ENCODE data around the gene NUBP2. TPM values are rescaled to one million over a fixed set of nuclear protein-coding genes. Genes with fewer than 3 reads are reported as not detected.

NUBP2 gene
- total RNA-seq, 2 experiments from 2014 or later: 55.6 to 55.9 TPM

DNA sequence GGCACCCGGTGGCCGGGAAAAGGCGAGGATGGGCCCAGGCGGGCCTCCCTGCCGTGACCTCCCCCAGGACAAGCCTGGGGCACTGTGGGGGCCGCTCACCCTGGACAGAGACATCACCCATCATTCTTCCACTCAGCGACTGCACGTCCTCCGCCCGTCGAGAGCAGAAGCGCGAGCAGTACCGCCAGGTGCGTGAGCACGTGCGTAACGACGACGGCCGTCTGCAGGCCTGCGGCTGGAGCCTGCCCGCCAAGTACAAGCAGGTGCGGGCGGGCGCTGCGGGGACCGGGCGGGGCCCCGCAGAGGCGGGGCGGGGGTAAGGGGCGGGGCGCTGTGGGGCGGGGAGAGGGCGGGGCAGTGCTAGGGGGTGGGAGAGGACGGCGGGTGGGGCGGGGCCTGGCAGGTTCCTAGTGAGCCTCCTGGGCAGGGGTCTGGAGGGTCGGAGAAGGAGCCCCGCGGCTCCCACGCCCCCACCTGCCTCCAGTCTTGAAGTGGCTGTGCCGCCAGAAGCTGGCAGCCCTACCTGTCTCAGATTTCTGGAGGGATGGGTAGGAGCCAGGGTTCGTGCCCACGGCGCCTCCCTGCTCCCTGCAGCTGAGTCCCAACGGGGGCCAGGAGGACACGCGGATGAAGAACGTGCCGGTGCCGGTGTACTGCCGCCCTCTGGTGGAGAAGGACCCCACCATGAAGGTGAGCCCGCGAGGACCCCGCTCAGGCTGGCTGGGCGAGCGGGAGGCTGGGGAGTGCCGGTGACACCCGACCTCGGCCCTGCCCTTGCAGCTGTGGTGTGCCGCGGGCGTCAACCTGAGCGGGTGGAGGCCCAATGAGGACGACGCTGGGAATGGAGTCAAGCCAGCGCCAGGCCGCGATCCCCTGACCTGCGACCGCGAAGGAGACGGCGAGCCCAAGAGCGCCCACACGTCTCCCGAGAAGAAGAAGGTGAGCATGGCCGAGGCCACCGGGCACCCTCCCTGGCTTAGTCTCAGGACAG lies 18.9 kb upstream of the NUBP2 start:
- H3K4me3 Mint-ChIP-seq: no peak overlapping the region
- no peak for DNase-seq
- no peaks in the 10 kb centered on the region for H3K9me3 Mint-ChIP-seq
- POLR2A ChIA-PET: interaction anchor here (0.6 kb wide), 1 partner anchor 18 kb away, joined by 3 read pairs; no protein-coding TSS in a partner anchor
- H3K27me3 Mint-ChIP-seq: no peaks in the 10 kb centered on the region
- H3K36me3 Mint-ChIP-seq: peaks cover 1% of the 10 kb centered on the region
- H3K27ac Mint-ChIP-seq: no peak overlapping the region
- H3K4me1 Mint-ChIP-seq: peaks cover 1% of the 10 kb centered on the region
- no peak for ATAC-seq (ENCODE audit: low read depth)

- Mint-ChIP-seq H3K4me3 (no peak overlapping the region), H3K27ac (no peak overlapping the region), H3K27me3 (no peaks in the 10 kb centered on the region), H3K9me3 (no peaks in the 10 kb centered on the region), H3K4me1 (peaks cover 1% of the 10 kb centered on the region), H3K36me3 (peaks cover 1% of the 10 kb centered on the region)
- ATAC-seq (ENCODE audit: low read depth) (no peak), DNase-seq (no peak)
- POLR2A ChIA-PET: no interaction called here
Measured at GRCh38 chr16:1764971-1765370, 17.8 kb upstream of the NUBP2 start.

GRCh38 chr16:1765826-1766225 lies 16.9 kb upstream of the NUBP2 start:
- Mint-ChIP-seq H3K27me3 (no peaks in the 10 kb centered on the region), H3K27ac (no peak overlapping the region), H3K9me3 (no peaks in the 10 kb centered on the region), H3K4me1 (peaks cover 1% of the 10 kb centered on the region), H3K4me3 (no peak overlapping the region), H3K36me3 (peaks cover 3% of the 10 kb centered on the region)
- POLR2A ChIA-PET: no interaction called here
- DNase-seq: no peak
- no peak for ATAC-seq (ENCODE audit: low read depth)

DNA sequence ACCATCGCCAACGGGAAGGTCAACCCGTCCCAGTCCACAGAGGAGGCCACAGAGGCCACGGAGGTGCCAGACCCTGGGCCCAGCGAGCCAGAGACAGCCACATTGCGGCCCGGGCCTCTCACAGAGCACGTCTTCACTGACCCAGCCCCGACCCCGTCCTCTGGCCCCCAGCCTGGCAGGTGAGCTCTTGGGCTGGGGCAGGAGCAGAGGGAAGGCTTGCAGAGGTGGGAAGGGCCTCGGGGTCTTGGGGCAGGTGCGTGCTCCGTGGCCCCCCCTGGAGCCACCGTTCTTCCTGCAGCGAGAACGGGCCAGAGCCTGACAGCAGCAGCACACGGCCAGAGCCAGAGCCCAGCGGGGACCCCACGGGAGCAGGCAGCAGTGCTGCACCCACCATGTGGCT lies 16.5 kb upstream of the NUBP2 start:
- no peaks in the 10 kb centered on the region for H3K9me3 Mint-ChIP-seq
- no peak for DNase-seq
- no peak overlapping the region for H3K27ac Mint-ChIP-seq
- peaks cover 3% of the 10 kb centered on the region for H3K36me3 Mint-ChIP-seq
- no peak for ATAC-seq (ENCODE audit: low read depth)
- no peak overlapping the region for H3K4me3 Mint-ChIP-seq
- no peaks in the 10 kb centered on the region for H3K27me3 Mint-ChIP-seq
- H3K4me1 Mint-ChIP-seq: peaks cover 1% of the 10 kb centered on the region
- POLR2A ChIA-PET: no interaction called here

DNA sequence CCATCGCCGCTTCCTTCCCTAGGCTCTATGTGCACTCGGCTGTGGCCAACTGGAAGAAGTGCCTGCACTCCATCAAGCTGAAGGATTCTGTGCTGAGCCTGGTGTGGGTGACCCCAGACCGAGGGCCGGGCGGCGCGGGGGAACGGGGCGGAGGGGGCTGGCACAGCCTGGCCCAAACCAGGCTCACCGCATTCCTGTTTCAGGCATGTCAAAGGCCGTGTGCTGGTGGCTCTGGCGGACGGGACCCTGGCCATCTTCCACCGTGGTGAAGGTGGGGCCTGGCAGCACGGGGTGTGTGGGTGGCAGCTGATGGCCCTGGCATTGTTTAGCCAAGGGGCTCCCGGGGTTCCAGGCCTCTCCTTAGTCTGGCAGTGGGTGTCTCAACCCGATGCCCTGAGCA lies 16.1 kb upstream of the NUBP2 start:
- POLR2A ChIA-PET: no interaction called here
- H3K9me3 Mint-ChIP-seq: no peaks in the 10 kb centered on the region
- no peak overlapping the region for H3K4me3 Mint-ChIP-seq

GRCh38 chr16:1767116-1767994 lies 15.4 kb upstream of the NUBP2 start:
- POLR2A ChIA-PET: no interaction called here
- peaks cover 4% of the 10 kb centered on the region for H3K4me1 Mint-ChIP-seq
- DNase-seq: no peak
- no peak overlapping the region for H3K27ac Mint-ChIP-seq
- H3K9me3 Mint-ChIP-seq: no peaks in the 10 kb centered on the region
- no peaks in the 10 kb centered on the region for H3K27me3 Mint-ChIP-seq
- peaks cover 6% of the 10 kb centered on the region for H3K36me3 Mint-ChIP-seq
- no peak overlapping the region for H3K4me3 Mint-ChIP-seq
- no peak for ATAC-seq (ENCODE audit: low read depth)

More for the DNA sequence above, 16.1 kb upstream of the NUBP2 start:
- DNase-seq (no peak), ATAC-seq (ENCODE audit: low read depth) (no peak)
- Mint-ChIP-seq H3K27ac (no peak overlapping the region), H3K36me3 (peaks cover 3% of the 10 kb centered on the region), H3K4me1 (peaks cover 1% of the 10 kb centered on the region), H3K27me3 (no peaks in the 10 kb centered on the region)

DNA sequence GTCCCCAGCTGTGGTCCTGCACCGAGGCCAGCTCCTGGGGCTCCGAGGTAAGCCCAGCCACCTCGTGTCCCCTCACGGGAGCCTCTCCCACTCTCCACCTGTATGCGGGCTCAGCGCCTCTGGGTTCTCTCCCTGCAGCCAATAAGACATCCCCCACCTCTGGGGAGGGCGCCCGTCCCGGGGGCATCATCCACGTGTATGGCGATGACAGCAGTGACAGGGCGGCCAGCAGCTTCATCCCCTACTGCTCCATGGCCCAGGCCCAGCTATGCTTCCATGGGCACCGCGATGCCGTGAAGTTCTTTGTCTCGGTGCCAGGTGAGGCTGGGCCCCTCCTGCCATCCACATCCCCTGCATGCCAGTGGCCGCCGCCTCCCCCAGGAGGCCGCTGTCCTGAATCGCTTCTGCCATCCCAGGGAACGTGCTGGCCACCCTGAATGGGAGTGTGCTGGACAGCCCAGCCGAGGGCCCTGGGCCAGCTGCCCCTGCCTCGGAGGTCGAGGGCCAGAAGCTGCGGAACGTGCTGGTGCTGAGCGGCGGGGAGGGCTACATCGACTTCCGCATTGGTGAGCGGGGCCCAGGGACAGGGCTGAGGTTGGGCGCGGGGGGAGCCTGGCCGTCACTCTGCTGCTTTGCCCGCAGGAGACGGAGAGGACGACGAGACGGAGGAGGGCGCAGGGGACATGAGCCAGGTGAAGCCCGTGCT lies 14.5 kb upstream of the NUBP2 start:
- Mint-ChIP-seq H3K4me3 (no peak overlapping the region), H3K36me3 (peaks cover 6% of the 10 kb centered on the region), H3K9me3 (no peaks in the 10 kb centered on the region), H3K4me1 (peaks cover 4% of the 10 kb centered on the region), H3K27ac (no peak overlapping the region), H3K27me3 (no peaks in the 10 kb centered on the region)
- POLR2A ChIA-PET: interaction anchor here (0.9 kb wide), 1 partner anchor 8 kb away, joined by 3 read pairs; no protein-coding TSS in a partner anchor
- ATAC-seq (ENCODE audit: low read depth) (no peak), DNase-seq (no peak)

- no peak for ATAC-seq (ENCODE audit: low read depth)
Measured at GRCh38 chr16:1768767-1769401, 13.9 kb upstream of the NUBP2 start.

GRCh38 chr16:1769402-1770300 lies 13.1 kb upstream of the NUBP2 start:
- Mint-ChIP-seq H3K27me3 (no peaks in the 10 kb centered on the region), H3K4me1 (peaks cover 4% of the 10 kb centered on the region), H3K4me3 (peak overlapping the region; percentile 61), H3K9me3 (no peaks in the 10 kb centered on the region), H3K36me3 (peaks cover 6% of the 10 kb centered on the region), H3K27ac (peak overlapping the region; percentile 12)
- ATAC-seq (ENCODE audit: low read depth): no peak
- POLR2A ChIA-PET: interaction anchor here (0.5 to 6.3 kb wide), 6 partner anchors 9 to 349 kb away, joined by 3 to 88 read pairs (median 4); partner anchors contain the start of genes JPT2, MAPK8IP3, NUBP2 and SPSB3
- DNase-seq: no peak

More at GRCh38 chr16:1768767-1769401, 13.9 kb upstream of the NUBP2 start:
- DNase-seq: no peak
- peaks cover 6% of the 10 kb centered on the region for H3K36me3 Mint-ChIP-seq
- no peak overlapping the region for H3K4me3 Mint-ChIP-seq
- POLR2A ChIA-PET: interaction anchor here (0.9 to 6.3 kb wide), 4 partner anchors 8 to 63 kb away, joined by 3 to 88 read pairs (median 5); partner anchors contain the start of genes MAPK8IP3, NUBP2 and SPSB3
- no peaks in the 10 kb centered on the region for H3K27me3 Mint-ChIP-seq
- no peak overlapping the region for H3K27ac Mint-ChIP-seq
- H3K4me1 Mint-ChIP-seq: peaks cover 4% of the 10 kb centered on the region
- no peaks in the 10 kb centered on the region for H3K9me3 Mint-ChIP-seq

GRCh38 chr16:1770328-1771187 lies 12.2 kb upstream of the NUBP2 start:
- DNase-seq: peak; percentile 65
- Mint-ChIP-seq H3K9me3 (no peaks in the 10 kb centered on the region), H3K27me3 (no peaks in the 10 kb centered on the region), H3K4me3 (peak overlapping the region; percentile 99), H3K36me3 (peaks cover 6% of the 10 kb centered on the region), H3K4me1 (peaks cover 6% of the 10 kb centered on the region), H3K27ac (peak overlapping the region; percentile 64)
- no peak for ATAC-seq (ENCODE audit: low read depth)
- POLR2A ChIA-PET: interaction anchor here (0.5 to 6.3 kb wide), 6 partner anchors 8 to 350 kb away, joined by 3 to 88 read pairs (median 4); partner anchors contain the start of genes JPT2, MAPK8IP3, NUBP2 and SPSB3
